EH (cell line): ENCODE results near the gene RSAD1.
"Not testable (repeated sequence)": the region's sequence is repeated elsewhere in the genome, so short reads cannot be mapped to it uniquely, and the experiment has no call there.

Experiments used
- DNase-seq: peaks from one replicate; pipeline ENCODE4 v3.0.0-alpha.2; 2015; ENCODE audit warnings: low read depth

RSAD1 gene

GRCh38 chr17:50472761-50473161 lies 5.9 kb upstream of the RSAD1 start:
- peak; percentile 38 for DNase-seq

GRCh38 chr17:50473901-50474300 lies 4.8 kb upstream of the RSAD1 start:
- DNase-seq = no peak

- DNase-seq = no peak
Measured at GRCh38 chr17:50474523-50474922, 4.1 kb upstream of the RSAD1 start.

- DNase-seq = no peak
Measured at GRCh38 chr17:50475362-50475761, 3.3 kb upstream of the RSAD1 start.

- DNase-seq = not testable (repeated sequence)
Measured at GRCh38 chr17:50475775-50476544, 2.7 kb upstream of the RSAD1 start.

GRCh38 chr17:50476545-50477315 lies 1.9 kb upstream of the RSAD1 start:
- DNase-seq = no peak

GRCh38 chr17:50477976-50478375 lies 684 bp upstream of the RSAD1 start:
- no peak for DNase-seq

GRCh38 chr17:50479522-50480141 lies 972 bp downstream of the RSAD1 start:
- DNase-seq = peak; percentile 81

DNA sequence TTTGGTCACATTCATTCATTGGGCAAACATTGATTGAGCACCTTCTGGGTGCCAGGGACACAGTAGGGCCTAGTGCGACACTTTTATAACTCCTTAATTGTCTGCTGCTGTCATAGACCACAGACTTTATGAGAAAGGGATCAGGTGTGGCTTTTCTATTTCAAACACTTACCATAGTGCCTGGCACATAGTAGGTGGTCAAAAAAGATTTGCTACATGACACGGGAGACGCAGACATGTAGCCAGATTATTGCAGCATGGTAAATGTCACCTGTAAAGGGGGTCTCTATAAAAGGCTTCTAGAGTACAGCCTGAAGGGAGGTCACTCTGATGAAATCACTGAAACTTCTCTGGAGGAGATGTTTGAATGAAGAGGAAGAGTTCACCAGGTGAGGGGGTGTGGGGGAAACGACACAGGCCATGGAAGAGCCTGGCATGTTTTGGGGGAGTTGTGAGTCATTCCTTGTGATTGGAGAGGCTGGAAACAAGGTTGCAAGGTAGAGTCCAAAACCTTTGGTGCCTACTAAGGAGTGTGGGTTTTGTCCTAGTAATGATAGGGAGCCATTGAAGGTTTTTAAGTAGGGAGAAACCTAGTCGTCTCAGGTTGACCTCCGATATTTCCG lies 1.6 kb downstream of the RSAD1 start:
- no peak for DNase-seq

DNA sequence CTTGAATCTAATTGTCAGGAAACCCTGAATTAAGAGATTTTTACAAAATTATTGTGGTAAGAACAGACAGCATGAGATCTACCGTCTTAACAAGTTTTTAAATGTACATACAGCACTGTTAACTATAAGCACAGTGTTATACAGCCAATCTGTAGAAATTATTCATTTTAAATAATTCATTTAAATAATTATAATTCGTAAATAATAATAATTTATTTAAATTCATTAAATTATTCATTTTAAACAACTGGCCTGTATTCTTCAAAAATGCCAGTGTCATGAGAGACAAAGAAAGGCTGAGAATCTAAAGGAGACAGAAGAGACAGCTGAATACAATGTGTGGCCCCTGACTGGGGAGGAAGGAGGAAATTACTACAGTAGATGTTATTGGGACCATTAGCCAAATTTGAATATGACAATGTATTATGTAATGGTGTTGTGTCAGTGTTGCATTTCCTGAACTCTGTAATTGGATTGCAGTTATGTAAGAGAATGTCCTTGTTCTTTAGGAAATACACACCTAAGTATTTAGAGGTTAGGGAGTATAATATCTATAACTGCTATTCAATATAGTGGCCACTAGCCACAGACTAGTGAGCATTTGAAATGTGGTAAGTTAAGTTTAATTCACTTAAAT lies 2.3 kb downstream of the RSAD1 start:
- DNase-seq = no peak

- no peak for DNase-seq
Measured at GRCh38 chr17:50481648-50482047, 3.0 kb downstream of the RSAD1 start.

- DNase-seq = no peak
Measured at GRCh38 chr17:50482110-50482509, 3.5 kb downstream of the RSAD1 start.

DNA sequence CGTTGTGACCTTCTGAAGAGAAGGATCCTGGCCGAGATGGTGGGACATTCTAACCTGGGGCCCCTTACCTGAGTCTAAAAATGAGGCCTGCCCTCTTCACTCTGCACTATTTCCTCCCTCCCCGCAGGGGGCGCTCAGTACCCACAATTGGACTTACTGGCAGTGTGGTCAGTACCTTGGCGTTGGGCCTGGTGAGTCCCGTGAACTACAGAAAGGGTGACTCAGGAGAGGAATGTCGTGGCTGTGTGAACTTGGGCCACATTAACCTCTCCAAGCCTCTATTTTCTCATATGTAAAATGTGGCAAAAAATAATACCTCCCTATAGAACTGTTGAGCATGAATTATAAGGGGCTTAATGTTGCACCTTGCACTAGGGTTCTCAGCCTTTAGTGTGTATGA lies 3.9 kb downstream of the RSAD1 start:
- peak; percentile 98 for DNase-seq

DNA sequence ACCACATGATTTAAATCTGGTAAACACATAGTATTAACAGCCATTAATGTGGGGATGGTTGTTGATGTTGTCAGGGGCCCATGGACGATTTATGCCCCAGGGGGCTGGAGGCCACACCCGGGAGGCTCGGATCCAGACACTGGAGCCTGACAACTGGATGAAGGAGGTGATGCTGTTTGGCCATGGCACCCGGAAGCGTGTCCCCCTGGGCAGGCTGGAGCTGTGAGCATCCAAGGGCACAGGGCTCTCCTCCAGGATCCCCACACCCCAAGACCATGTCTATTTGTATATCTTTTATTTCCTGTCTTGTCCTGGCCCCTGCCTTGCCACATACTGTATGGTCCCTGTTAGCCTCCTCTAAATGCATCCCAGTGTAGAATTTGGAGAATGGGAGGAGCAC lies 4.6 kb downstream of the RSAD1 start:
- no peak for DNase-seq

- no peak for DNase-seq
Measured at GRCh38 chr17:50484386-50485155, 5.9 kb downstream of the RSAD1 start.

GRCh38 chr17:50487213-50488096 lies 8.8 kb downstream of the RSAD1 start:
- no peak for DNase-seq

GRCh38 chr17:50488880-50489279 lies 10.2 kb downstream of the RSAD1 start:
- no peak for DNase-seq

GRCh38 chr17:50491505-50491904 lies 12.8 kb downstream of the RSAD1 start:
- no peak for DNase-seq

DNA sequence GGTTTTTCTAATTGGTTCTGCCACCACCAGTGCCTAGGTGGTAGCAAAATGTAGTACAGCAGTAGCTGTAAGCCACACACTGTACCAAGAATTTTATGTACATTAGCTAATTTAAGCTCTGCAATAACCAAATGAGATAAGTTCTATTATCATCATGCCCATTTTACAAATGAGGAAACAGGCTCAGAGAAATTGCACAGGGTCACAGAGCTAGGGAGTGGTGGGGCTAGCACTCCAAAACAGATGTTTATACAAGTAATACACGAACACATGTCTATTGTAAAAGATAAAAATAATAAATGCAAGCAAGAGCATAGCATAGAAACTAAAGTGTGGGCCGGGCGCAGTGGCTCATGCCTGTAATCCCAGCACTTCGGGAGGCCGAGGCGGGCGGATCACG lies 13.6 kb downstream of the RSAD1 start:
- no peak for DNase-seq

- DNase-seq = no peak
Measured at GRCh38 chr17:50493744-50494143, 15.1 kb downstream of the RSAD1 start.
